Amniotic stem cell (primary cell): ENCODE results near the gene ZNF101.

Experiments
- DNase-seq: peaks from one replicate; lab custom pipeline; 2025; lab: John Stamatoyannopoulos, UW

ZNF101 gene

DNA sequence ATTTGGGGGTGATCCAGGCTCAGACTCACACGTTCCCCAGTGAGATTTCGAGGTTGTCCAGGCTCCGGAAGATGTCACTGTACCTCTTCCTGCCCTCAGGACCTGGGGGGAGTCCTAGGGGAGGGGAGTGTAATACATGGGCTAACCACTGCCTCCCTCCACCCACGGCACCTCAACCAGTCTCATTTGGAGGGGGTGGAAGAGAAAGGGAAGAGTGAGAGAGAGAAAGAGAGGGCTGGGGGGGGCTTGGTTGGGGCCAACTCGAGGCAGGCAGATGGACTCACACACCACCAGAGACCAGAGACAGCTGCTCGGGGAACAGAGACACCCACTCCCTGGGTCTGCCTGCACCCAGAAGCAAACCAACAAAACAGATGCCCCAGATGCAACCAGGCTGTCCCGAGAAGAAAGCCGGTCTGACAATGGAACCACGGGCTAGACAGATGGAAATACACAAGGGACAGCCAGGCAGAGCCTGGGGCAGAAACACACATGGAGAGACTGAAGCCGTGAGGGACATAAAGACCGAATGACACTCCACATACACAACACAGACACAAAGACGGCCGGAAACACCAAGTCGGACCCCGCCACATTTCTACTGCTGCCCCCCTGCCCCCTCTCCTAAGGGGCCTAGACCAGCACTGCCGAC, 26.0 kb upstream of the ZNF101 start:
- no peak for DNase-seq

DNA sequence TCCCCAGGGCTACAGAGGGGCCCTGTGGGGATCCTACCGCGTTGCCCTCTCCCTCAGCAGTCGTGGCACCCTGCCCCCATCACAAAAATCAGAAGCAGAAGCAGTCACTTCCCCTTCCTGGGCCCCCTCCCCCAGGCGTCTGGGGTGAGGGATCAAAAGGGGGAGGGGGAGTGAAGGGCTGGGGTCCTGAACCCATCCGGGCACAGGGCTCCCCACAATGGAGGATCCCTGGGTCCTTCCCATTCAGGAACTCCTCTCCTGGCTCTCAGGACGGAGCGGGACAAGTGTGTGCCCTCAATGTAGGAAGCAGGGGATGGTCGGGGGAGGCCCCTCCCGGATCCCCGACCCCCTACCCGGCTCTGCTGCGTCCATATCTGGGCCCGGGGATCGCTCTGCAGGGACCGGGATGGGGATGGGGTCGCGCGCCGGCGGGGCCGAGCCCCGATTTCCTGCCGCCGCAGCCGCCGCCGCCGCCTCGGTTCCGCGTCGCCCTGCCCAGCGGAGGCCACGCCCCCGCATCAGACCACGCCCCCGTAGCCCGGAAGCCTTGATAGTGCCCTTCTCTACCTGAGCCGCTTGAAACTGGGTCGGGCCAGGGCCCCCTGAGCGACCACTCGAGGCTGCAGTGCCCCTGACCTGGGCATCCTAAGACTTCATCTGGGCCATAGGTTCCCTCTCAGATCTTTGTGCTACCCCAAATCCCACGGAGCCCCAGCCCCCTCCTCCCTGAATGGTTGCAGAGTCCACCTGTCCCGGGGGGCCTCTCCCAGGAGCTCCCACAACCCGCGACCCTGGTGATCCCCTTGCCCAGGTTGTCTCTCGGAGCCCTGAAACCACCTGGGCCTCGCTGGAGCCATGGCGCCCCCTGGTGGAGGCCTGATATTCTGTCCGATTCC, 25.2 kb upstream of the ZNF101 start, which contains the start of gene GMIP:
TSS of gene GMIP (minus strand) at position 500 of the 896 bp plus-strand sequence. CDS start at position 372, 128 bp downstream.
- no peak for DNase-seq

DNA sequence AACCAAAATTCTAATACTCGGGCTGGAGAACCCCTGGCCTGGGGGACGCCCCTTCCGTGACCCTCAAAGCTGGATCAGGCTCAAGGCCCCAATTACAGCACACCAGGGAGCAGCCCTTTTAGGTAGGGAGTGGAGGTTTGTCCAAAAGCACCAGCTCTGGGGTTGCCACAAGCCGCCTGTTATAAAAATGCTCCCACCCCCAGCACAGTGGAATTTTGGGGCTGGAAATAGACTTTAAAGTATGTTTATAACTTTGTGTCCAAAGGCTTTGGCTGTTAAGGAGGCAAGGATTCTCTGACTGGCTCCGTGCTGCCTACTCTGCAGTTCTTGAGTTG, 24.6 kb upstream of the ZNF101 start:
- no peak for DNase-seq

DNA sequence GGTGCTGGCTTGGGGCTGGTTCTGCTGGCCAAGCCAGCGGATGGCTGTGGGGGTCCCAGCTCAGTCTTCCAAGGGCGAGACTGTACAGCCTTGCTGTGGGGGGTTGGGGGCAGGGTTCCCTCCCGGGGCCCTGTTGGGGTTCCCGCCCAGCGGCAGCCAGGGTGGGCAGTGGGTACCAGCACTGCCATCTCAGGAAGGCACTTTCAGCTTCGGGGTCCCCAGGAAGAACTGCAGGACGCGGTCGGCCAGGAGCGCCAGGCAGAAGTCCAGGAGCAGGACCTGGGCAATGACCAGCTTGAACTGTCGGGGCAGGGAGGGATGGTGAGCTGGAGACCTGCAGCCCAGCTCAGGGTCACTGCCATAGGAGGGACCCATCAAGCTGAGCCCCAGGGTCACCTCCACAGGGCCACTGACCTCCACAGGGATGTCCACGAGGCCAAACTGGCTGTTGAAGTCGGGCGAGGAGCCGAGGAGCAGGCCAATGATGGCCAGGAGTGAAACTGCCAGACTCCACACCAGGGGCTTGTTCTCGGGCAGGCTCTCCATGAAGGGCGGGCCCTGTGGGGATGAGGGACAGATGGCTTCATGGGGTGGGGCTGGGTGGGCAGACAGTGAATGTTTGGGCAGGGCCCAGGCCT, 23.3 kb upstream of the ZNF101 start:
- DNase-seq, result no peak

DNA sequence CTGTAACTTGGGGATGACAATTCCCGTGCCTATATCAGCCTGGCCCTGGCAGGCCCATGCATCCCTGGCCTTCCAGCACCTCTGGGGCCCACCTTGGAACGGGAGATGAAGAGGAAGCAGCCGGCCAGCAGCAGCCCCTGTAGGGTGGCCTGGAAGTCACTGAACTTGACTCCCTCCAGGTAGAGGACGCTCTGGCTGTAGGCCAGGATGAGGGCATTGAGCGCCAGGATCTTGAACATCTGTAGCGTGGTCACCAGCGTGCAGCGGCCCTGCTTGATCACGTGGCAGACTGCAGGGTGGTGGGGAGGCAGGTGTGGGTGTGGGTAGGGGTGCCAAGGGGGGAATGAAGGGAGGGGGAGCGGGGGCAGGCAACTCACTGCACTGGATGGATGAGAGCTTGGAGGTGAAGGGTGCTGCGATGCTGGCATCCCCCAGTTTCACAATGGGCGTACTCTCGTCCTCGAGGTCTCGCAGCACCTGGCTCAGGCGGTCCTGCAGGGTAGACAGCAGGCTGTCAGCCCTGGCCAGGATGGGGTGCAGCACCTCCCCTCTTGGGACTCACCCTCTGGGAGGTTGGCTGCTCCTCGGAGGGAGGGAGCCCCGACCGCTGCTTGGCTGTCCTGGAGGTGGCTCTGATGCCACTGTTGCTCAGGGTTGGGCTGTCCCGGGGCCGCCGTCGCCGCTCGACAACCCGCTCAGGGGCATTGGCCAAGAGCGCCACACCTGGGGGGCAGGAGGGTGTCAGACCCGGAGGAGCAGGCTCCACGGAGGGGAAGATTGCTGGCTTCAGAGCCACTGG, 21.4 kb upstream of the ZNF101 start:
- DNase-seq, result no peak

DNA sequence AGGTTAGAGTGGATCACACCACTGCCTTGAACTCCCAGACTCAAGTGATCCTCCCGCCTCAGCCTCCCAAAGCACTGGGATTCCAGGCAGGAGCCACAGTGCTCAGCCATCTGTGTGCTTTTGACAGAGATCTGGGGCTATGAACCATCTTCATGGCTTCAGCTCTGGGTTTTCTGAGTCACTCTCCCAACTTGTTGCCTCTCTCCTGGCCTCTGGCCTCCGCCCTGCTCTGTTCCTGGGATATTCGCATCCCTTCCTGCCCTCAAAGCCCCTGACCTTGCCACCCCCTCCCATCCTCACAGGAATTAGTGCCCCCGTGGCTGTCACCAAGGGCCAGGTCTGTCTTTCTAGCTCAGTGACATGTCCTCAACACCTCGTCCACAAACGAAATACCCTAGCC, 19.5 kb upstream of the ZNF101 start:
- no peak for DNase-seq

DNA sequence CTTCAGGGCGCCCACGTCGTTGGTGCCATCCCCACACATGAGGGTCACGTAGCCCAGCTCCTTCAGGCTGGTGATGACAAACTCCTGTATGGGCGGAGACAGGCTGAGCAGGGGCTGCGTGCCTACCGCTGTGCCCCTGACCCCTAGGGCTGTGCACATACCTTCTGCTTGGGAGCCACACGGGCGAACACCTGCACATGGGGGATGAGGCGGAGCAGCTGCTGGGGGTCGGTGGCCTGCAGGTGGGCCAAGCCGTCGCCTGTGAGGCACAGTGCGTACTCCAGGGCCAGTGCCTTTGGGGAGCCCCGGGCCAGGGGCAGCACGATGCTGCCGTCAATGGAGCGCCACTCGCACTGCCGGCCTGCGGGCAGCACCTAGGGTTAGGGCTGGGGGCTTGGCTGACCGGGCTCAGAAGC, 19.1 kb upstream of the ZNF101 start:
- no peak for DNase-seq

DNA sequence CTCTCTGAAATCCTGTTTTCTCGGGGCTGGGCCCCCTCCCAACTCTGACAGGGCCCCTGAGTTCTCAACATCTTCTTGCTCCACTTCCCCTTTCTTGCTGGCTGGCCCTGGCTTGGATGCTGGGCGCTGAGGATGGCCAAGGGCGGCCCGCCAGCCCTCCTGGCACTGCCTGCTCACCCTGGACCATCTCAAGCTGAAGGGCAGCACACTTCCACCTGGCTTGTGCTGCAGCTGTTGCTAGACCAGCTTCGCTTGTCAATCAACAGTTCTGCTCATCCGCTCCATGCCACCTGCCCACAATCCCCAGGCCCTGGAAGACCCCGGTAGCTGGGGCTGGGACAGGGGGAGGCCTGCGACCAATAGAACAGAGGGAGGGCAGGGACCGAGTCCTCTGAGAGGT, 18.3 kb upstream of the ZNF101 start:
- no peak for DNase-seq

DNA sequence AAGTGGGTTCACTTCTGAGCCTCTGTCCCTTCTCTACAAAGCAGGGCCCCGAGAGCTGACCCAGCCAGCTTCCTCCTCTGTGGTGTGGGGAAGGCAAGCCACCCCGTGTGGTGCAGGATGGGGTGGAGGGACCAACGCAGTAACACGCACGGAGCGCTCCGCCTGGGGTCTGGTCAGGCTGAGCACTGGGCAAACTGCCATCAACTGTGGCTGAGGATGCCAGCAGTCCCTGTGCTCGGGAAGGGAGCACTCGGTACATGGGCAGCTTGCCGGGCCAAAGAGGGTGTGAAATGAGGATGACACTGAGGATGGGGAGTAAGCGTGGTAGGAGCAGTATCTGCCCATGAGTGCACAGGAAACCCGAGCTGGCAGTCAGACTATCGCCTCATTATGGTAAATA, 17.6 kb upstream of the ZNF101 start:
- DNase-seq, result no peak

DNA sequence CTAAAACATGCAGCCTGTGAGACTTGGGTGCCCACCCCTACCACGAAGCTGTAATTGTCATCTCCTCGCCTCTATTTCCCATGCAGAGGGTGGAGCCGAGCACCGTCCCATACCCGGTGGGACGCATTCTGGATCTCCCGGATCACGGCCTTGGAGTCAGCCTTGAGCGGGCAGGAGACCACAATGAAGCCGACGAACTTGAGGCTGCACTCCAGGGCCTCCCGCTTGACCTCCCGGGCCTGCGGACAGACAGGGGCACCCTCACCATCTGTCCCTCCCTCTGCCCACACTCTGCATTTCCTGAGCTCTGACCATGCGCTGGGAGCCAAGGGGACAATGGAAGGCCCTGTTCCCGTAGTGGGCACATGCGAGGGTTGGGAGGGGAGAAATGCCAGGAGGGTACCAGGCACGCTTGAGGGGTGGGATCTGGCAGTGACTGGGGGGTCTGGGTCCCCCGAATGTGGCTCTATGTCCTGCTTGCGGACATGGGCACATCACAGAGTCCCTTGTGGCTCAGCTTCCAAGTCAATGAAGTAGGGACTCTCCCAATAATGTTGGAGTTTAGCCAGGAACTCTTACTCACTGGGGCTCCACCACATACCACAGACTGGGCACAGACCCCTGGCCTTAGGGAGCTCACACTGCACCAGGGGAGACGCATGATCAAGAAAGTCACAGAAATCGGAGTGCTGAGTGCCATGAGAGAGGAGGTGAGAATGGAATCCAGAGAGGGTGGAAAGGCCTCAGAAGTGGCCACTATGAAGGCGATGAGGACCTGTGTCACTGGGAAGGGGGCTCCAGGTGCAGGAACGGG, 15.9 kb upstream of the ZNF101 start:
- no peak for DNase-seq

DNA sequence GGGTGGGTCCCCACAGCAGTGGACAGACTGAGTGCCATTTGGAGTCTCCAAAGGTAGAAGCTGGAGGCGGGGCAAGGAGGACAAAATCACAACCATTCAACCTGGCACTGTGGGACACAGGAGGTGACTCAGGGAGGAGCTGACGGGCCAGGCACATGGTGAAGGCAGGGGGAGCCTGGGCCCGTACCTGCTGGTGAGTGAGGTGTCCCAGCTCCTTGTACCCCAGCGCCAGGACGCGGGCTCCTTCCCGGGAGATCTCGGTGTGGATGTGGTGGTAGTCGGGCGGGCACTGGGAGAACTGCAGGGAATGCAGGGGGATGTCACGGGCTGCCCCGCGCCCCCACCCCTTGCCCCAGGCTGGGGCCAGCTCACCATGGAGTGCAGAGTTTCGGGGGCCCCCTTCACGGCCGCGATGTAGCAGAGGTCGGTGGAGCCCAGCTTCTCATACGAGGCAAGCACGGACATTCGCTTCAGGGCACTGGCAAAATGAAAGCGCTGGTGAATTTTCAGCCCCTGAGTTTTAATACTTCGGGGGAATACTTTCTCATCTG, 15.0 kb upstream of the ZNF101 start:
- no peak for DNase-seq

DNA sequence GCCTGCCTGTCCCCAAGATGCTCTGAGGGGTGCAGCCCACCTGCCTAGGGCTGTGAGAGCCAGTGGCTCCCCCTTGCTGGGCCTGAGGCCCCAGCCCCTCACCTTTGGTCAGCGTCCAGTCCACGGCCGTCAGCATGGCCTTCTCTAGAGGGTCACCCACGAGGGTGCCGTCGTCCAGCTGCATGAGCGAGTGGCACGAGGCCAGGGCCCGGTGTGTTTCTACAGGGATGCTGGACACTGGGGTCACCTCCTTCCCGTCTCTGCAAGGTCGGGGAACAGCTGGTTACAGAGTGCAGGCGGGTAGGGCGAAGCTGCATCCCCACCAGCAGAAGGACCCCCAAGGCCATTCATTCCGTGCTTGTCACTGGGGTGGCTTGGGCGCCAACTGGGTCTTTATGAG, 14.2 kb upstream of the ZNF101 start:
- DNase-seq, result no peak

DNA sequence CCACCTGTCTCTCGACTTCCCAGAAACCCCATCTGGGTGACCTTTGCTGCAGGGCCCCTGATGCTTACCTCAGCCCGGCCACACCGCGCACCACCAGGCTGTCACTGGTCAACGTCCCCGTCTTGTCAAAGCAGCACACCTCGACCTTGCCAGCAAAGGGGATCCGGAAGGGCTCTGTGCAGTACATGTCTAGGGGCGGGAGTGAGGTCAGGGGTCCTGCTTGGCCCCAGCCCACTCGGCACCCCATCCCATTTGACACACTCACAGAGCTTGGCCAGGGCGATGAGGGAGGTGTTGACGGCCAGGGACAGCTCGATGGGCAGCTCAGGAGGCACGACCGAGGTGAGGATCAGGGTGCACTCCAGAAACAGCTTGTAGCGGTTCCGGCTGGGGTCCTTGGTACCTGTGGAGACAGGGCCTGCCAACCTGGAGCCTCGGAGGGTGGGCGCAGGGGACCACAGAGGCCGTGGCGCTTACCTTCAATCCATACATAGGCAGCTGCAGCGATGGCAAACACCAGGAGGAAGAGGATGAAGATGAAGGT, 13.5 kb upstream of the ZNF101 start:
- DNase-seq, result no peak

DNA sequence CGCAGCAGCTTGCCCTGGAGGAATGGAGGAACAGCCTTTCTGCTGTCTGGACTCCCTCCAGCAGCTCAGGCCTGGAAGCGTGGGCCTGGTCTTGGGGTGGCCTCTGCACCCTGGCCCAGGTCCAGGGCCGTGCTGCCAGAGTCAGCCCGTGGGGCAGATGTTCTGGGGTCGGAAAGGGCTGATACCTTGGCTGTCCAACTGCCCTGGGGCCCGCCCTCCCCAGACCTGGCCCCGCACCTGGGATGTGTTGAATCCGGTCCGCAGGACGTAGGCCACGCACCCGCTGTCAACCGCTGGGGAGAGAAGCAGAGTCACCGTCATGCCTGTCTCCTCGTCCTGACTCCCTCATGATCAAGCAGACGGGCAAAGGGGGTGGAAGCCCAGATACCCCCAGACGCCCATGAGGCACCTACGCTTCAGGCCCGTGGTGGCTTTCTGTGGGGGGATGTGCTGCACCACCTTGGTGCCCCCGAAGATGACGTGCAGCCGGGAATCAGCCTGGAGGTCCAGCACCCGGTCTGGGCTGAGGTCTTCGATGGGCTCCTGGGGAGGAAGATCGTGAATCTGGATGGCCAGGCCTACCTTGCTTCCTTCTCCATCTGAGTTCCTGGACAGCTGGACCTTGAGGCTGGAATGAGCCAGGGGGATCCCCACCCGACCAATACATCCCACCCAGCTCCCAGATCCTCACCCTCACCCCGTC, 12.8 kb upstream of the ZNF101 start:
- DNase-seq, result no peak

DNA sequence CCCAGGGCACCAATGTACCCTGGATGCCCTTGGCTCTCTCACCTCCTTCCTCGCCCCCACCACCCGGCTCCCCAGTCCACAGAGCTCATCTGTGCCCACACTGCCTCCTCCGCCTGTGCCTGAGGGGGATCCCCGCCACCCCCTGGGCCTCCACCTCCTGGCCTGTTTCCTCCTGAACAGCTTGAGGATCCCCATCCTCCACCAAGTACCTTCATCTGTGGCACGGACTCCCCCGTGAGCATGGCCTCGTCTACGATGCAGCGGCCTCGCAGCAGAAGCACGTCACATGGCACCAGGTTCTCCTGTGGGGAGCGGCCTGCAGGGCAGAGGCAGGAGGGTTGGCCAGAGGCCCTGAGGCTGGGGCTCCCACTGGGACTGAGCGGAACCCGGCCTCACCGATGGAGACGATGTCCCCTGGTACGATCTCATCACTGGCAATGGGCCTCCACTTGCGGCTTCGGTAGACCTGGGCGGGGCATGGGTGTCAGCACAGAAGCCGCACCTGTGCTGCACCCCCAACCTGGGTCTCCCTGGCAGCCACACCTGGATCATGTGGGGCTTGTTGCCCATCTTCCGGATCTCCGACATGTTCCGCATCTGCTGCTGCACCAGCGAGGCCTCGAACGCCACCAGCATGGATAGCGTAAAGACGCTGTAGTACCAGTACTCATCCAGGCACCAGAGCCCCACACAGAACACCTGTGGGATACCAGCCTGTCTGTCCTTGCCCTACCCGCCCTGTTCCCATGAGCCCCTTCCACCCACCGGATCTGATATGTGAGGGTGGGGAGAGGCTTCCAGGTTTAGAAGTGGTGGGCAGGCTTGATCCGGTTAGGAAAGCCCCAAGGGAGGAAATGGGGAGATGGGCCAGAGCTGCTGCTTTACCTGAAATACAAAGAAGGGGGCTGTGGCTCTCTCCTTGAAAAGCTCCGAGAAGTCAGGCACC, 11.9 kb upstream of the ZNF101 start:
- no peak for DNase-seq

DNA sequence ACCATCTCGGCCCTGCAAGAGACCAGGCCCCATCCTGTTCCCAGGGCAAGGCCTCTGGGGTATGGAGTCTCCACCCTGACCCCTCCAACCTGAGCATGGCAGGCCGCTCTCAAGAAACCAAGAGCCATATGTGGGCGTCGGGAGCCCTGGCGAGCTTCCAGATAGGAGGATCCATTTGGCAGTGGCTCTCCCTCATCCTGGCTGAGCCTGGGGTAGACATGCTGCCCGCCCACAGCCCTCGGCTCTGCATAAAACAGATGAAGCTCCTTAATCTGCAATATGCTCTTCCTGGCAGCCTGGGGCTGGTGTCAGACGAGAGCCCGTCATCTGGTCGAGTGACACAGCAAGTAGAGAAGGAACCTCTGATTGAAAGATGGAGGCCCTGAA, 11.2 kb upstream of the ZNF101 start:
- DNase-seq, result no peak

DNA sequence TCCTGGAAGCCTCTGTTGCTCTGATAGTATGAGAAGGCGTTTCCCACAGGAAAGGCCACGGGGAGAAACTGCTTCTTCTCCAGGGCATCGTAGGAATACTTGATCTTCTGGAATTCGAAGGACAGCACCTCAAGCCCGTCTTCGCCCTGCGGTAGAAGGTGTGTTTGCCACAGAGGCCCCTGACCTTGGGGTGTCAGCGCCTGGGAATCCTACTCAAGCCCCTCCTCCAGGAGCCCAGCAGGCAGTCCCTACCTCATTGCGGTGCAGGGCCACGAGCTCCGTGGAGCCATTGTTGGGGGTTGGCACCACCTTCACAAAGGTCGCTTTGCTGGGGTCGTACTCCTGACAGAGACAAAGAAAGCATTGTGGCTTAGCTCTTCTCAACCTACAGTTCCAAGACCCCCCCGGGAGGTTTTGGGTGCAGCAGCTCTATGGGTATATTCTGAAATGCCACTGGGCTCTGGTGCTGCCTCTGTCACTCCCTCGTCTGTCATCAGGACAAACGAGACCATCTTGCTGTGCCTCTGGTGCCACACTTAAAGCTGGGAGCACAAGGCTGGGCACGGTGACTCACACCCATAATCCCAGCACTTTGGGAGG, 8.9 kb upstream of the ZNF101 start:
- DNase-seq, result no peak

DNA sequence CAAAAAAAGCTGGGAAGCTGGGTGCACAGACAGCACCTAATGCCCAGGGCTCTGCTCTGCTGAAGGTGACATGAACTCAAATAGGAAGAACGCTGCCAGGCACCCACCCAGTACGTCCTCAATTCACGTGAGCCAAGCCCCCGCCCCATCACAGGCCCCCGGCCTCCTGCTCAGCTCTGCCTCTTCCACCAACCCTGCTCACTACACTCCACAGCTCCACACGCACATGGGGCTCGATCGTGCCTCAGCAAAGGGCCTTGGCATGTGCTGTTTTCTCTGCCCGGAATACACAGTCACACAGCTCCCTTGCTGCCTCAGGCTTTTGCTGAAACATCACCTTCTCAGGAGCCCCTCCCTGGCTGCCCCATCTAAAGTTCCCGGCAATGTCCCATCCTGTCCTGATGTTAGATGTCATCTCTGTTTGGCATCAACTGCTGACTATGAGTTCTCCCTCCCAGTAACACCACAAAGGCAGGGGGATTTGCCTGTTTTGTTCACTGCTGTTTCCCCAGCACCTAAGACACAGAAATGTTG, 7.4 kb upstream of the ZNF101 start:
- DNase-seq, result no peak
